H9 (cell line): ENCODE measurements around the gene GTF3C6. TPM values are rescaled to one million over a fixed set of nuclear protein-coding genes. Genes with fewer than 3 reads are reported as not detected.

Source experiments
- DNase-seq: peaks from one replicate; pipeline ENCODE4 v3.0.0-alpha.2; 2017
- H2AFZ ChIP-seq: one replicate; pipeline ENCODE4 v1.6.1; 2013; ENCODE audit warnings: mild to moderate bottlenecking, low read length, control low read depth, moderate library complexity
- H2AK5ac ChIP-seq: 2 replicates; pipeline ENCODE4 v1.6.1; 2013; ENCODE audit warnings: low read length, control low read depth, mixed read lengths; ENCODE audit not compliant: insufficient read length
- H2BK120ac ChIP-seq: one replicate; pipeline ENCODE4 v1.6.1; 2013; ENCODE audit warnings: low read depth, mild to moderate bottlenecking, low read length, control low read depth, inconsistent platforms; ENCODE audit not compliant: poor library complexity, severe bottlenecking
- H2BK12ac ChIP-seq: 2 replicates; pipeline ENCODE4 v1.6.1; 2013; ENCODE audit warnings: low read length, control low read depth, mixed read lengths, low read depth; ENCODE audit not compliant: insufficient read length
- H2BK15ac ChIP-seq: 2 replicates; pipeline ENCODE4 v1.6.1; 2013; ENCODE audit warnings: low read depth, low read length, control low read depth
- H2BK20ac ChIP-seq: one replicate; pipeline ENCODE4 v1.6.1; 2013; ENCODE audit warnings: low read depth, mild to moderate bottlenecking, low read length, control low read depth, inconsistent platforms; ENCODE audit not compliant: poor library complexity, severe bottlenecking
- H2BK5ac ChIP-seq: 2 replicates; pipeline ENCODE4 v1.6.1; 2013; ENCODE audit warnings: low read length, control low read depth, mixed read lengths; ENCODE audit not compliant: insufficient read length
- H3K14ac ChIP-seq: 2 replicates; pipeline ENCODE4 v1.6.1; 2013; ENCODE audit warnings: low read length, control low read depth; ENCODE audit not compliant: insufficient read depth
- H3K18ac ChIP-seq: 2 replicates; pipeline ENCODE4 v1.6.1; 2013; ENCODE audit warnings: low read depth, mild to moderate bottlenecking, mixed read lengths, low read length, control low read depth; ENCODE audit not compliant: insufficient read length
- H3K23ac ChIP-seq: 2 replicates; pipeline ENCODE4 v1.6.1; 2013; ENCODE audit warnings: low read length, control low read depth, mixed read lengths, low read depth; ENCODE audit not compliant: insufficient read length
- H3K23me2 ChIP-seq: 2 replicates; pipeline ENCODE4 v1.6.1; 2013; ENCODE audit warnings: low read depth, mild to moderate bottlenecking, mixed read lengths, low read length, control low read depth; ENCODE audit not compliant: insufficient read length, poor library complexity, severe bottlenecking
- H3K27ac ChIP-seq: 2 replicates; pipeline ENCODE4 v1.5.1; 2013; ENCODE audit warnings: low read length, control low read depth, mixed read lengths, low read depth; ENCODE audit not compliant: insufficient read length
- H3K27me3 ChIP-seq: 2 replicates; pipeline ENCODE4 v1.6.1; 2013; ENCODE audit warnings: low read length, control low read depth, inconsistent platforms; ENCODE audit not compliant: insufficient read depth
- H3K4ac ChIP-seq: 2 replicates; pipeline ENCODE4 v1.6.1; 2013; ENCODE audit warnings: low read depth, mild to moderate bottlenecking, control low read depth, inconsistent platforms, low read length, moderate library complexity
- H3K4me1 ChIP-seq: 2 replicates; pipeline ENCODE4 v1.6.1; 2013; ENCODE audit warnings: low read length, control low read depth, inconsistent platforms; ENCODE audit not compliant: insufficient read depth
- H3K4me2 ChIP-seq: 2 replicates; pipeline ENCODE4 v1.6.1; 2013; ENCODE audit warnings: low read length, control low read depth, mixed read lengths; ENCODE audit not compliant: insufficient read length, insufficient read depth
- H3K56ac ChIP-seq: 2 replicates; pipeline ENCODE4 v1.6.1; 2013; ENCODE audit warnings: low read depth, mild to moderate bottlenecking, mixed read lengths, low read length, control low read depth; ENCODE audit not compliant: insufficient read length
- H3K79me1 ChIP-seq: 2 replicates; pipeline ENCODE4 v1.6.1; 2013; ENCODE audit warnings: low read depth, mild to moderate bottlenecking, moderate library complexity, low read length, control low read depth, inconsistent platforms; ENCODE audit not compliant: insufficient read depth, poor library complexity, severe bottlenecking
- H3K79me2 ChIP-seq: 2 replicates; pipeline ENCODE4 v1.6.1; 2013; ENCODE audit warnings: low read length, control low read depth, inconsistent platforms; ENCODE audit not compliant: insufficient read depth
- H3K9ac ChIP-seq: 2 replicates; pipeline ENCODE4 v1.6.1; 2013; ENCODE audit warnings: low read length, control low read depth, mixed read lengths; ENCODE audit not compliant: insufficient read length; ENCODE audit errors: extremely low read depth
- H3K9me3 ChIP-seq: one replicate; pipeline ENCODE4 v1.6.1; 2013; ENCODE audit warnings: low read depth, low read length, inconsistent platforms; ENCODE audit not compliant: control insufficient read depth
- H3T11ph ChIP-seq: one replicate; pipeline ENCODE4 v1.6.1; 2013; ENCODE audit warnings: mild to moderate bottlenecking, low read length, control low read depth, inconsistent platforms
- H4K20me1 ChIP-seq: one replicate; pipeline ENCODE4 v1.6.1; 2013; ENCODE audit not compliant: control insufficient read depth, insufficient read length, insufficient read depth
- H4K5ac ChIP-seq: 2 replicates; pipeline ENCODE4 v1.6.1; 2013; ENCODE audit warnings: low read depth, mild to moderate bottlenecking, mixed read lengths, low read length, control low read depth; ENCODE audit not compliant: insufficient read length
- H4K8ac ChIP-seq: replicated peaks from 2 replicates; pipeline ENCODE4 v1.6.1; 2013; ENCODE audit warnings: low read length, control low read depth, mixed read lengths, low read depth; ENCODE audit not compliant: insufficient read length
- H4K91ac ChIP-seq: 2 replicates; pipeline ENCODE4 v1.6.1; 2013; ENCODE audit warnings: low read depth, mild to moderate bottlenecking, moderate library complexity, mixed read lengths, low read length, control low read depth; ENCODE audit not compliant: insufficient read length
- H3K27ac Mint-ChIP-seq, 3 experiments: 2 replicates in 2 of 3; 3 replicates in 1 of 3; pipeline ENCODE4 v1.8.0; 2020 to 2021; ENCODE audit warnings: mixed read lengths in 3 of 3, mild to moderate bottlenecking in 1 of 3, moderate library complexity in 1 of 3
- H3K27me3 Mint-ChIP-seq: 2 replicates; pipeline ENCODE4 v1.8.0; 2021; ENCODE audit warnings: low read depth, mild to moderate bottlenecking, moderate library complexity, mixed read lengths
- H3K36me3 Mint-ChIP-seq, 3 experiments: 2 replicates in 2 of 3; 3 replicates in 1 of 3; pipeline ENCODE4 v1.8.0; 2020 to 2021; ENCODE audit warnings: low read depth in 3 of 3, mixed read lengths in 3 of 3; ENCODE audit not compliant: insufficient read depth in 1 of 3
- H3K4me1 Mint-ChIP-seq, 2 experiments: 2 replicates each; pipeline ENCODE4 v1.8.0; 2020; ENCODE audit warnings: mixed read lengths in 2 of 2
- H3K4me3 Mint-ChIP-seq, 2 experiments: 2 replicates in 1 of 2; 3 replicates in 1 of 2; pipeline ENCODE4 v1.8.0; 2020 to 2021; ENCODE audit warnings: mild to moderate bottlenecking in 2 of 2, mixed read lengths in 2 of 2, moderate library complexity in 1 of 2
- H3K9me3 Mint-ChIP-seq, 2 experiments: 2 replicates in 1 of 2; 3 replicates in 1 of 2; pipeline ENCODE4 v1.8.0; 2020; ENCODE audit warnings: mild to moderate bottlenecking in 2 of 2, mixed read lengths in 2 of 2, moderate library complexity in 1 of 2
- WGBS: extraction: QIAGEN DNeasy Blood & Tissue Kit; methylation state at CpG from one replicate; pipeline ENCODE4 v1.1.7; 2013; ENCODE audit warnings: missing lambda C conversion rate, low lambda C conversion rate, mixed read lengths; ENCODE audit not compliant: insufficient read length; ENCODE audit errors: extremely low coverage; 5-methylcytosine and 5-hydroxymethylcytosine counted together
- total RNA-seq: library from RNA; stranded (reverse); gene quantifications from 2 replicates; pipeline ENCODE4 v1.2.1, GENCODE V29; 2021
- TF ChIP-seq, protein P1 (sequence below): fragments of 200-600 bp; sonication (generic); conservative IDR thresholded peaks from 3 replicates; pipeline ENCODE4 v1.8.0; 2021; ENCODE audit warnings: antibody characterized with exemption, mild to moderate bottlenecking

Gene GTF3C6
- total RNA-seq, 1 experiment from 2014 or later, result 106 TPM

DNA sequence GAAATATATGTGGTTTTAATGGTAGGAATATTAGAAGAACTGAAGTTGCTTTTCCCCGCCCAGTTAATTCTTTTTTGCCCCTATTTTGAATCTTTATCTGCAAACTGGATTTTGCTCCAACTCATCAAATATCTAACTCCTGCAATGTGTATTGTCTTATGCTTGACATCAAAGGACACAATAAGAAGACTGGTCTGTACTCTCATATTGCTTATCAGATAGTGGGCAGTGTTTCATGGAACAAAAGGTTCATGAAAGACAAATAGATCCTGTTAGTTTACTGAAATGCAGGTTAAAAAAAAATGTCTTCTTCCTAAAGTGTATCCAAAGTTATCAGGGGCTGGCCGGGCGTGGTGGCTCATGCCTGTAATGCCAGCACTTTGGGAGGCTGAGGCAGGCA is 27.7 kb upstream of the GTF3C6 start:
- Mint-ChIP-seq H3K9me3 (no peaks in the 10 kb centered on the region; a peak in 2 of 5 replicates), H3K36me3 (no peaks in the 10 kb centered on the region), H3K4me1 (no peaks in the 10 kb centered on the region), H3K27ac (no peak overlapping the region), H3K4me3 (no peak overlapping the region), H3K27me3 (no peaks in the 10 kb centered on the region; the same call in 1 of the 2 replicates)
- WGBS, result no CpG with 5 or more reads among the region's 3 CpGs
- no peaks in the 10 kb centered on the region for H3K23me2 ChIP-seq
- H3K23ac ChIP-seq, result no peak overlapping the region
- no peaks in the 10 kb centered on the region for H4K20me1 ChIP-seq
- H3K56ac ChIP-seq, result no peak overlapping the region
- no peak overlapping the region for H2BK5ac ChIP-seq
- H4K5ac ChIP-seq, result no peak overlapping the region
- no peak overlapping the region for H2BK20ac ChIP-seq
- H4K91ac ChIP-seq, result no peak overlapping the region
- H3T11ph ChIP-seq, result no peak overlapping the region
- no peaks in the 10 kb centered on the region for H3K27me3 ChIP-seq
- no peak overlapping the region for H2AFZ ChIP-seq
- no peak overlapping the region for H2BK15ac ChIP-seq
- TF ChIP-seq, protein P1, sequence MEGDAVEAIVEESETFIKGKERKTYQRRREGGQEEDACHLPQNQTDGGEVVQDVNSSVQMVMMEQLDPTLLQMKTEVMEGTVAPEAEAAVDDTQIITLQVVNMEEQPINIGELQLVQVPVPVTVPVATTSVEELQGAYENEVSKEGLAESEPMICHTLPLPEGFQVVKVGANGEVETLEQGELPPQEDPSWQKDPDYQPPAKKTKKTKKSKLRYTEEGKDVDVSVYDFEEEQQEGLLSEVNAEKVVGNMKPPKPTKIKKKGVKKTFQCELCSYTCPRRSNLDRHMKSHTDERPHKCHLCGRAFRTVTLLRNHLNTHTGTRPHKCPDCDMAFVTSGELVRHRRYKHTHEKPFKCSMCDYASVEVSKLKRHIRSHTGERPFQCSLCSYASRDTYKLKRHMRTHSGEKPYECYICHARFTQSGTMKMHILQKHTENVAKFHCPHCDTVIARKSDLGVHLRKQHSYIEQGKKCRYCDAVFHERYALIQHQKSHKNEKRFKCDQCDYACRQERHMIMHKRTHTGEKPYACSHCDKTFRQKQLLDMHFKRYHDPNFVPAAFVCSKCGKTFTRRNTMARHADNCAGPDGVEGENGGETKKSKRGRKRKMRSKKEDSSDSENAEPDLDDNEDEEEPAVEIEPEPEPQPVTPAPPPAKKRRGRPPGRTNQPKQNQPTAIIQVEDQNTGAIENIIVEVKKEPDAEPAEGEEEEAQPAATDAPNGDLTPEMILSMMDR, result no peak
- no peak overlapping the region for H3K18ac ChIP-seq
- no peaks in the 10 kb centered on the region for H3K79me2 ChIP-seq
- no peak overlapping the region for H3K4me2 ChIP-seq
- H3K9ac ChIP-seq, result no peak overlapping the region
- H2BK12ac ChIP-seq, result no peak overlapping the region
- H3K79me1 ChIP-seq, result no peaks in the 10 kb centered on the region
- DNase-seq, result no peak
- H3K27ac ChIP-seq, result no peak overlapping the region
- no peak overlapping the region for H3K4ac ChIP-seq
- no peak overlapping the region for H4K8ac ChIP-seq
- no peak overlapping the region for H2BK120ac ChIP-seq
- no peaks in the 10 kb centered on the region for H3K9me3 ChIP-seq
- H3K14ac ChIP-seq, result no peak overlapping the region
- no peaks in the 10 kb centered on the region for H3K4me1 ChIP-seq
- H2AK5ac ChIP-seq, result no peak overlapping the region
